Measurements from ENCODE around the gene BEX1.
"Not testable (repeated sequence)": the region's sequence is repeated elsewhere in the genome, so short reads cannot be mapped to it uniquely, and the experiment has no call there.

BEX1 gene

DNA sequence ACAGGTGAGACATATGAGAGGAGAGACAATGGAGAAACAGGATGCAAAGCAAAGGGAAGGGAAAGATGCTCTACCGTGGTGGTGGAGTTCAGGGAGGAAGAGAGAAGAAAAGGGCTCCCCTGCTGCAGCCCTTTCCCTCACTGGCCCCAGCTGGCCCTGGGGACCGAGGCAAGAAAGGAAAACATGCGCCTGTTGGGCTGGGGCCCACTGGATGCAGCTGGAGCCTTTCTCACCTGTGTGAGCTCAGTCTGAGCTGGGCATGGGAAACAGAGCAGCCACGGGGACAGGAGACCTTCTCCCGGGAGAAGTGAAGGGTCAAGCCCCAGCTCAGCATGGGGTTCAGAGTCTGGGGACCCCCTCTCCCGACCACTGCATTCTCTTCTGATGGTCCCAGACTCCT, 17.1 kb upstream of the BEX1 start:
- no peak overlapping the region for H3K27ac ChIP-seq (ENCODE audit: low read depth, low read length)
- H3K9me3 ChIP-seq (ENCODE audit: insufficient read depth, low read depth, low read length), result no peaks in the 10 kb centered on the region
- H3K9ac ChIP-seq (ENCODE audit: low read depth, low read length), result no peak overlapping the region
- no peaks in the 10 kb centered on the region for H3K4me1 ChIP-seq (ENCODE audit: insufficient read depth, low read length)
- no peak overlapping the region for H3K4me3 ChIP-seq (ENCODE audit: low read length)
- WGBS, result 92% methylated on average over 6 of the region's 6 CpGs
- H3K27me3 ChIP-seq (ENCODE audit: insufficient read depth, low read length), result no peaks in the 10 kb centered on the region
- H3K36me3 ChIP-seq (ENCODE audit: insufficient read depth, low read length), result no peaks in the 10 kb centered on the region

DNA sequence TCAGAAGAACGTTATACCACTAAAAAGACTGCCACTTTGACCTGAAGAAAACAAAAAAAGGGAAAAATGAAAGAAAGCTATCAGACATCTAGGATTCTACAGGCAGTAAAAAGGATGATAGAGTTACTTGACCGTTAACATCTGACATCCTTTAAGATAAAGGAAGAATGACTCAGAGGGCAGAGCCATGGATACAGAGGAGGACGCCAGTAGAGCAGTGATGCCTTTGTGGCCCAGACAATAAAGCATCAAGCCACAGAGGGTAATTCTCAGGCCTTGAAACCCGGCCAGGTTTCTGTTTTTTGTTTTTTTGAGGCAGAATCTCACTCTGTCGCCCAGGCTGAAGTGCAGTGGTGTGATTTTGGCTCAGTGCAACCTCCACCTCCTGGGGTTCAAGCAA, 9.5 kb upstream of the BEX1 start:
- Histone ChIP-seq H3K9ac (ENCODE audit: low read depth, low read length) (no peak overlapping the region), H3K4me1 (ENCODE audit: insufficient read depth, low read length) (no peaks in the 10 kb centered on the region), H3K36me3 (ENCODE audit: insufficient read depth, low read length) (no peaks in the 10 kb centered on the region), H3K9me3 (ENCODE audit: insufficient read depth, low read depth, low read length) (no peaks in the 10 kb centered on the region), H3K27me3 (ENCODE audit: insufficient read depth, low read length) (no peaks in the 10 kb centered on the region), H3K4me3 (ENCODE audit: low read length) (no peak overlapping the region), H3K27ac (ENCODE audit: low read depth, low read length) (no peak overlapping the region)
- WGBS, result 77% methylated on average over 5 of the region's 5 CpGs

DNA sequence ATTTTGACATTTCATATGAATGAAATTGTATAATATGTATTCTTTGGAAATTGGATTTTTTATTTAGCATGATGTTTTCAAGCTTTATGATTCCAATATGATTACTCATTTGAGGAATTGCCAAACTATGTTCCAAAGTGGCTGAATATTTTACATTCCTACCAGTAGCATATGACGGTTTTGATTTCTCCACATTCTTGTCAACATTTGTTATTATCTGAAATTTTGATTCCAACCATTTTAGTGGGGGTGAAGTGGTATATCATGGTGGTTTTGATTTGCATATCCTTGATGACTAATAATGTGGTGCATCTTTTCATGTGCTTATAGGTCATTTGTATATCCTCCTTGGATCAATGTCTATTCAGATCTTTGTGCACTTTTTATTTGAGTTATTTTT, 2.6 kb upstream of the BEX1 start:
- Histone ChIP-seq H3K9ac (ENCODE audit: low read depth, low read length) (no peak overlapping the region), H3K9me3 (ENCODE audit: insufficient read depth, low read depth, low read length) (no peaks in the 10 kb centered on the region), H3K4me3 (ENCODE audit: low read length) (no peak overlapping the region), H3K27ac (ENCODE audit: low read depth, low read length) (no peak overlapping the region), H3K4me1 (ENCODE audit: insufficient read depth, low read length) (no peaks in the 10 kb centered on the region), H3K27me3 (ENCODE audit: insufficient read depth, low read length) (no peaks in the 10 kb centered on the region), H3K36me3 (ENCODE audit: insufficient read depth, low read length) (no peaks in the 10 kb centered on the region; the same call in 1 of the 2 replicates)
- no CpG with 5 or more reads among the region's 1 CpG for WGBS

DNA sequence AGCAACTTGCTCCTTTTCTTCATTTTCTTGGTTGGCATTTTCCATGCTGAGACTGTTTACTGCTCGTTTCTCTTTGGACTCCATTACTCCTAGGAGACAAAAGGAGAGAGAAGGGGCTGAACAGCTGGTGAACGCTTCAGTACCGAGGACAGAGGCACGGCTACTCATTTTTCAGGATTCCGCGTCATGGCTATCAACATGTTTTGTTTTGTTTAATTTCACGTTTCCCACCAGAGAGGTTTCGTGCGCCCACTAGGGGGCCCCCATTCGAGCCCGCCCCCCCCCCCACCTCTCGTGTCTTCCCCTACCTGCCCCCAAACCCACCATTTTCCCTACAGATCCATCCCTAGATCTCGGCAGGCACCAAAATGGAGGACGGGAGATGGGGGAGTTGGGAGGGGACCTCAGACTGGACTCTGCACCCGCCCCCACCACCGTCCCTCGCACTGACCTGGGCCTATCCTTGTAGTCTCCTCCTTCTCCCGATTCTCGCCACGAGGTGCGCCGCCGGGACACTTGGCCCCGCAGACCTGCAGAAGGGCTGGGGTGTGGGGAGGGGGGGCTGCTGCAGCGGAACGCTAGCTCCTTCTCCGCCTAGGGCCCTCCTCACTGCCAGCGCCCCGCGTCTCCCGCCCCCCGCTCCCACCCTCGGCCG, 653 bp downstream of the BEX1 start:
- no peaks in the 10 kb centered on the region for H3K9me3 ChIP-seq (ENCODE audit: insufficient read depth, low read depth, low read length)
- H3K27ac ChIP-seq (ENCODE audit: low read depth, low read length), result peak overlapping the region; percentile 60
- no peaks in the 10 kb centered on the region; the same call in 1 of the 2 replicates for H3K36me3 ChIP-seq (ENCODE audit: insufficient read depth, low read length)
- H3K27me3 ChIP-seq (ENCODE audit: insufficient read depth, low read length), result no peaks in the 10 kb centered on the region
- H3K4me3 ChIP-seq (ENCODE audit: low read length), result peak overlapping the region; percentile 68
- 3% methylated on average over 15 of the region's 34 CpGs for WGBS
- H3K4me1 ChIP-seq (ENCODE audit: insufficient read depth, low read length), result no peaks in the 10 kb centered on the region
- H3K9ac ChIP-seq (ENCODE audit: low read depth, low read length), result peak overlapping the region; percentile 86

DNA sequence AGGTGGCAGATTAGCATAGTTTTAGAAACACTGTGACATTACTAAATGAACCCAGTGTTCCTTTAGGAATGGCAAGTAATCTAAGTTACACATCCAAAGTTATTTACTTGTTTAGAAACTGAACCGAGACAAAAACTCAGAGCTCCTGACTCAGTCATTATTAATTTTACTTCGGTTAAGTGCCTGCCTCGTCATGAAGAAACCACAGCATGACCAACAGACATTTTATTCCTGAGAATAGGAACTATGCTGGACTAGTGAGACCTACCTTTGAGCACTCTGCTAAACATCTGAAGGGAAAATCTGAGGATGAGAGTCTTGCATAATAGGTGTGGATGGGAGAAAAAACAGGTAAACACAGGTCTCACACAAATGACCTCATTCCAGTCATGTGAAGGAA, 2.5 kb downstream of the BEX1 start:
- H3K4me1 ChIP-seq (ENCODE audit: insufficient read depth, low read length), result no peaks in the 10 kb centered on the region
- no peaks in the 10 kb centered on the region for H3K27me3 ChIP-seq (ENCODE audit: insufficient read depth, low read length)
- no peak overlapping the region for H3K27ac ChIP-seq (ENCODE audit: low read depth, low read length)
- H3K9me3 ChIP-seq (ENCODE audit: insufficient read depth, low read depth, low read length), result no peaks in the 10 kb centered on the region
- 87% methylated on average over 2 of the region's 3 CpGs for WGBS
- no peak overlapping the region for H3K4me3 ChIP-seq (ENCODE audit: low read length)
- no peak overlapping the region for H3K9ac ChIP-seq (ENCODE audit: low read depth, low read length)
- H3K36me3 ChIP-seq (ENCODE audit: insufficient read depth, low read length), result no peaks in the 10 kb centered on the region; the same call in 1 of the 2 replicates

DNA sequence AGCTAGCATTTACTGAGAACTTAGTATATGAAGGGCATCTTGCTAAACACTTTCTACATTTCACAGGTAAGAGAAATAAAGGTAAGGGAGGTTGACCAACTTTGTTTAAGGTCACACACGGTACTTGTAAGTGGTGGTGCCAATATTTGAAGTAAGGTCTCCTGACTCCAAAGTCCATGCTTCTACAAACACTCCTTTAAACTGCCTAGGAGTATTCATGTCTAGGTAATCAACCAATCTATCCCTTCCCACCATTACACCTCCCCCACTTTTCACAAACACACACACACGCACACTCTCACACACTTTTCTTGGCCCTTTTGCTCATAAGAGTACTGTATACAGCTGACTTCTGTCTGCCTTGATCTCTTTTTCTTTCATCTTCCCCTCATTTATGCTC, 7.1 kb downstream of the BEX1 start:
- H3K9ac ChIP-seq (ENCODE audit: low read depth, low read length), result no peak overlapping the region
- H3K27ac ChIP-seq (ENCODE audit: low read depth, low read length), result no peak overlapping the region
- no peaks in the 10 kb centered on the region; the same call in 1 of the 2 replicates for H3K36me3 ChIP-seq (ENCODE audit: insufficient read depth, low read length)
- WGBS, result 89% methylated on average over 1 of the region's 2 CpGs
- no peaks in the 10 kb centered on the region for H3K27me3 ChIP-seq (ENCODE audit: insufficient read depth, low read length)
- H3K4me1 ChIP-seq (ENCODE audit: insufficient read depth, low read length), result no peaks in the 10 kb centered on the region
- no peaks in the 10 kb centered on the region for H3K9me3 ChIP-seq (ENCODE audit: insufficient read depth, low read depth, low read length)
- no peak overlapping the region for H3K4me3 ChIP-seq (ENCODE audit: low read length)

DNA sequence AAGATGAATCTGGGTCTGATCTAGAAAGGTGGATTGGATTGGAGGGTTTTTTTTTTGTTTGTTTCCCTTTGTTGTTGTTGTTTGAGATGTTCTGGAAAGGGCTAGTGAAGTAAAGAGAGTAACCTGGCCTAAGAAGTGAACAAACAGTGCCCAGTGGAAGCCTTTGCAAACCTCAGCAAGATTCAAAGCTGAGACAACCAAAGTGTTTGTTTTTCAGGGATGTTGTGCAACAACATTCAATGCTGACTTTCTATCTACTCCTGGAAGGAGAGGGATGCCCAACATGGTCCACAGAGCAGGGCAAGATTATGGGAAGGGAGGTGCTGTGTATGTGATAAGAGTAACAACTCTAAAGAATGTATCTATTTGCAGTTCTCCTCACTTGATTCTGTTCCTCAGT, 11.3 kb downstream of the BEX1 start:
- Histone ChIP-seq H3K9ac (ENCODE audit: low read depth, low read length) (no peak overlapping the region), H3K27ac (ENCODE audit: low read depth, low read length) (no peak overlapping the region), H3K4me1 (ENCODE audit: insufficient read depth, low read length) (no peaks in the 10 kb centered on the region), H3K4me3 (ENCODE audit: low read length) (no peak overlapping the region), H3K36me3 (ENCODE audit: insufficient read depth, low read length) (no peaks in the 10 kb centered on the region), H3K27me3 (ENCODE audit: insufficient read depth, low read length) (no peaks in the 10 kb centered on the region), H3K9me3 (ENCODE audit: insufficient read depth, low read depth, low read length) (no peaks in the 10 kb centered on the region)

DNA sequence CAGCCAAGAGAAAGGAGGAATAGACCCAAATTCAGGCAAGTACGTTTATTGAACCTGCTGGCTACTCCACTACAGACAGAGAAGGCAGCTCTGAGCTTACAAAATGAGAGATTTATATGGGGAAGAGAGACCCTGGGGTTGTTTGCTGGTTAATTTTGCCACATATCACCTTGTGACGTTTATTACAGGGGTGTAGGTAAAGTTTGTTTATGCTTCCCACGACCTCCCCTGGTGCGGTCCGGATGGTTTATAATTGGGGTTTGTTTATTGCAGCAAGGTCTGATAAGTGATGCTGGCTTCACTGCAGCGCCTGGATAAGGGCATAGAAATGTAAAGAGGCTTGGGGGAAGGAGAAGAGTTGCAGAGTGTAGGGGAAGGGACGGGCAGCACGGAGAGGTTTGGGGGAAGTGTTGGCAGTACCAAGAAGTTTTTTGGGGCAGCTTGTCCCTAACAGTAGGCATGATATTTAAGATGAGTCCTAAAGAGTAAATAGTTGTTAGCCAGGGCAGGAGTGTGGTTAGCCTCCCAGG, 12.6 kb downstream of the BEX1 start:
- no peaks in the 10 kb centered on the region for H3K4me1 ChIP-seq (ENCODE audit: insufficient read depth, low read length)
- H3K27me3 ChIP-seq (ENCODE audit: insufficient read depth, low read length), result no peaks in the 10 kb centered on the region
- WGBS, result 36% methylated on average over 8 of the region's 8 CpGs
- H3K36me3 ChIP-seq (ENCODE audit: insufficient read depth, low read length), result no peaks in the 10 kb centered on the region
- no peaks in the 10 kb centered on the region for H3K9me3 ChIP-seq (ENCODE audit: insufficient read depth, low read depth, low read length)
- H3K9ac ChIP-seq (ENCODE audit: low read depth, low read length), result no peak overlapping the region
- H3K4me3 ChIP-seq (ENCODE audit: low read length), result no peak overlapping the region
- no peak overlapping the region for H3K27ac ChIP-seq (ENCODE audit: low read depth, low read length)

DNA sequence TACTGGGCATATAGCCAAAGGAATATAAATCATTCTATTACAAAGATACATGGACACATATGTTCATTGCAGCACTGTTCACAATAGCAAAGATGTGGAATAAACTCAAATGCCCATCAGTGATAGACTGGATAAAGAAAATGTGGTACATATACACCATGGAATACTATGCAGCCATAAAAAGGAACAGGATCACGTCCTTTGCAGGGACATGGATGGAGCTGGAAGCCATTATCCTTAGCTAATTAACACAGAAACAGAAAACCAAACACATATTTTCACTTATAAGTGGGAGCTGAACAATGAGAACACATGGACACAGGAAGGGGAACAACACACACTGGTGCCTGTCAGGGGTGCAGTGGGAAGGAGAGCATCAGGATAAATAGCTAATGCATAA, 30.6 kb downstream of the BEX1 start:
- not testable (repeated sequence) for H3K27ac ChIP-seq (ENCODE audit: low read depth, low read length); H3K4me3 ChIP-seq (ENCODE audit: low read length); H3K9me3 ChIP-seq (ENCODE audit: insufficient read depth, low read depth, low read length); H3K4me1 ChIP-seq (ENCODE audit: insufficient read depth, low read length); H3K27me3 ChIP-seq (ENCODE audit: insufficient read depth, low read length); H3K36me3 ChIP-seq (ENCODE audit: insufficient read depth, low read length); H3K9ac ChIP-seq (ENCODE audit: low read depth, low read length)
- WGBS, result 100% methylated on average over 1 of the region's 1 CpG

DNA sequence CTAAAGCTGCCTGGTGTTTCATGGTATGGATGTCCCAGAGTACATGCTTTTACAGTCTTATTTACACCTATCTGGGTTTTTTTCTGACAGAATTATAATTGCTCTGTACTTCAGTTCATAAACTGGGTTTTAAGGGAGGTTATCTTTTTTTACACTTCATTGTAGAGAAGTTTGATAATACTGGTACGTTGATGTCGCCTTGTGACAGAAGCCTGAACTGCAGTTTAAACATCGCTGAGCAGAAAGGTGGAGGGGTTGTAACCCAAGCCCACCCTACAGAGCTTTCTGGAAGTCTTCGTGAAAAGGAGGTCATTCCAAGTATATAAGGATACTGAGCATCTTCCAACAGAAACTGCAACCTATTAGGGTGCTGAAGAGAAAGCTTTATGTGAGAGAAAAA, 46.4 kb downstream of the BEX1 start:
- WGBS, result 60% methylated on average over 3 of the region's 4 CpGs

DNA sequence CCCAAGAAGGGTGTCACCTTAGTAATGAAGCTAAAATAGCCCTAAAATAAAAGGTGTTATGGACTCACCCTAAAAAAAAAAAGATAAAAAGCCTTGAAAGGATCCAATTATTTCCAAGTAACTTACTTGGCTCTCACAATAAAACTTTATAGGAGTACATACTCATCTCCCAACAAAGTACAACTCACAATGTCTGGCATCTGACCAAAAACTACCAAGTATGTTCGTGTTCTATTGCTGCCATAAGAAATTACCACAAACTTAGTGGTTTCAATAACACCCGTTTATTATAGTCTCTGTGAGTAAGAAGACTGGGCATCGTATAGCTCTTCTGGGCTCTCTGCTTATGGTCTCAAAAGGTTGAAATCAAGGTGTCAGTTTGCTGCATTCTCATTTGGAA, 51.0 kb downstream of the BEX1 start:
- H3K27ac ChIP-seq (ENCODE audit: low read depth, low read length), result no peak overlapping the region
- H3K9ac ChIP-seq (ENCODE audit: low read depth, low read length), result no peak overlapping the region
- H3K4me1 ChIP-seq (ENCODE audit: insufficient read depth, low read length), result no peaks in the 10 kb centered on the region
- no peaks in the 10 kb centered on the region for H3K9me3 ChIP-seq (ENCODE audit: insufficient read depth, low read depth, low read length)
- no peak overlapping the region for H3K4me3 ChIP-seq (ENCODE audit: low read length)
- H3K27me3 ChIP-seq (ENCODE audit: insufficient read depth, low read length), result no peaks in the 10 kb centered on the region
- no peaks in the 10 kb centered on the region for H3K36me3 ChIP-seq (ENCODE audit: insufficient read depth, low read length)
- WGBS, result 71% methylated on average over 2 of the region's 3 CpGs

More for the DNA sequence above, 46.4 kb downstream of the BEX1 start:
- H3K36me3 ChIP-seq (ENCODE audit: insufficient read depth, low read length), result no peaks in the 10 kb centered on the region
- H3K27ac ChIP-seq (ENCODE audit: low read depth, low read length), result no peak overlapping the region
- no peaks in the 10 kb centered on the region for H3K9me3 ChIP-seq (ENCODE audit: insufficient read depth, low read depth, low read length)
- H3K4me1 ChIP-seq (ENCODE audit: insufficient read depth, low read length), result no peaks in the 10 kb centered on the region
- no peak overlapping the region for H3K9ac ChIP-seq (ENCODE audit: low read depth, low read length)
- no peaks in the 10 kb centered on the region for H3K27me3 ChIP-seq (ENCODE audit: insufficient read depth, low read length)
- H3K4me3 ChIP-seq (ENCODE audit: low read length), result no peak overlapping the region

Data from HUES64 (cell line).